HG02610 (cell line): ENCODE results near the gene NPR2.

ENCODE experiments used
- ATAC-seq: cut with Tn5 transposase; IDR thresholded peaks from one replicate; pipeline ENCODE4 v1.9.1; 2021; ENCODE audit warnings: mild to moderate bottlenecking, moderate library complexity; ENCODE audit not compliant: unreplicated experiment

NPR2 gene

DNA sequence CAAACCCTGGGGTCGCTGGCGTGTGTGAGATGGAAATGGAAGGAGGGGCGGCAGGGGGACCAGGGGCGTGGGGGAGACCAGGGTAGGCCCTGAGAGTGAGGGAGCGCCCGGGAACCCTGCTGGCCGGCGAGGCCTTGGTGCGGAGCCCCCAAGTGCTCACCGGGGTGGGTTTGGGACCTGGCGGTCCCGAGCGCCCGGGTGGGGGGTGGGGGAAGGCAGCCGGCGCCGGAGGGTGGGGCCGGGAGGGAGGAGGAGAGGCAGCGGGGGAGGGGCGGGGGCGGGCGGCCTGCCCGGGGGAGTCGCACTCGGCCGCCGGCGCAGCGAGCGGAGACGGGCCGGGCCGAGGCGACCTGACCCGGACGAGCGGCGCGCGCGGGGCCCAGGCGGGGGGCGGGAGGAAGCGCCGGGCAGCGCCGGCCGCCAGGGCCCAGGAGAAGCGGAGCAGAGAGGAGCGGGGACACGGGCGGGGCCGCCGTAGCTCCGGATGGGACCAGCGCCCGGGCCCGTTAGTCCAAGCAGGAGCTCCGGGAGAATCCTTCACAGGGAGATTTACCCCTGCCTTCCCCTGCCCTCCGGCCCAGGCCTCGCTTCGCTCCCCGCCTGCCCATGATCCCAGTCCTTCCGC lies at the start of gene NPR2:
TSS of gene NPR2 (plus strand) at position 295 of the 625 bp plus-strand sequence. CDS start 818 bp downstream, outside the sequence.
- ATAC-seq: no peak

DNA sequence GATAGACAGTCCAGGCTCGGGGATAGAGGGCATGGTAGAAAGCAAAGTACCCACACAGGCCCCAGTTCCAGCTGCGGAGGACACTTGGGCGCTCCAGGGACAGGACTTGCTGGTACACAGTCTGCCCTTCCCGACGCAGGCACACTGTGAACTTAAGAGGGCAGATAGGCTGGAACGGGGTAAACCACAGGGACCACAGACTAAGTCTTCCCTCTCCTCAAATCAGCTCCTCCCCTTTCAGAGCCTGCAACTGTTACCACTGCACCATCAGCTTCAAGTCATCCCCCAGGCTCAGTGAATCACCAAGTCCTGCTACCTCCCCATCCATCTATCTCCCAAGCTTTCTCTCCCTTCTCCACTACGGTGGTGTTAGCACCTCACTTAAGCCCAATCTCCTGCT lies 49.7 kb upstream of the NPR2 start:
- ATAC-seq: no peak

DNA sequence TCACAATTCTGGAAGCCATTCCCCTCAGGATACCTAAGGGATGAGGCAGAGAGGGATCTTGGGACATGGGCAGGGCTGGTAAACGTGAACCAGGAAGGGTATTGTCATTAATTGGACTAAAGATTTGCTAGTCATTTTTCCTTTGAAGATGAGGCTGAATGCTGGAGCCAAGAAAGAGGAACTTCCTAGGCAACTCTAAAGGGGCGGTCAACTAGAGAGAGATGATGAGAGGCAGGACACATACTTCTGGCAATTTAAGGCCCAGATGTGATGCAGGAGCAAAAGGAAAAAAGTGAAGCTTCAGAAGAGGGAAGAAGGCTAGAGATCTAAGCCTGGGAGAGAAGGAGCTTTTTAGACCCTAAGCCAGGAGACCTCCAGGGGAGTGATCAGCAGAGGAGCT lies 47.9 kb upstream of the NPR2 start:
- ATAC-seq: no peak

DNA sequence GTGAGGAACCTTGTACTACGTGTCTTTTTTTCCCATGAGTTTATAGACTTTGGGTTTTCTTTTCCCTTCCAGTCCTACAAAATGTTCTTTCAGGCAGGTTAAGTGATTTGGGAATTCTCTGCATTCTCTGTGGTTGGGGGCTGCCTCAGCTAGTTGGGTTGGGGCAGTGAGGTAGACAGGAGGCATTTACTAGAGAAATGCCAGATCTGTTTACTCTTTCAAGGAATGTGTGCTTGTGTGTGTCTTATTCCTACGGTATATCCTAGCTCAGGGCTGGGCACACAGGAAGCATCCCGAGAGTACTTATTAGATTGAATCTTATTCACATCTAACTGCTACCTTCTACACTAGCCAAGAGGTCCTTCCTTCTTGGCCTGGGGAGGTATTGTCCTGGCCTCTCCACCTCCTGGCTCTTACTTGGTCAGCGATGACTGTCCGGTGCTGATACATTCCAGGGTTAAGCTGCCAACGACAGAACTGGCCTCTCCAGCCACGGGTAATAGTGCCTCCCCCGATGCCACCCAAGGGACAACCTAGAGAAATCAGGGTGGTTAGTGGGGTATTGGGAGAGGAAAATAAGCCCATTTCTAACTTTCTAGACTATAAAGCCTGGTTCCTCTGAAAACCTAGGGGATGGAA lies 47.4 kb upstream of the NPR2 start:
- no peak for ATAC-seq

DNA sequence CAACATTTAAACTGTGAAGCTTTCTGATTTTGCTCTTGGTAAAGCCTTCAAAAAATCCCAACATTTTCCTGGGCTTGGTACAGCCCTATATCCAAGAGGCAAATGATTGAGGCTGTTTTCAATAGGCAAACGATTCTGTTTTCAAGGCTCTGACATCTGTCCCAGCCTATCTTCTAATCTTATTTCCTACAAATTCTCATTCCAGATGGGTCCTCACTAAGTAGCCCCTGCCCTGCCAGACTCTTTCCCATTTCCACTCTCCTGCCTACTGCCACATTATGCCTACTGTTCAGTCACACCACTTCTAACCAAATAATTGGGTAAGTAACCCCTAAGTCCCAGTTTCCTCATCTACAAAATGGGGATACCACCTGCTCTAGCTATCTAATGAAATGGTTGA lies 45.8 kb upstream of the NPR2 start:
- no peak for ATAC-seq

DNA sequence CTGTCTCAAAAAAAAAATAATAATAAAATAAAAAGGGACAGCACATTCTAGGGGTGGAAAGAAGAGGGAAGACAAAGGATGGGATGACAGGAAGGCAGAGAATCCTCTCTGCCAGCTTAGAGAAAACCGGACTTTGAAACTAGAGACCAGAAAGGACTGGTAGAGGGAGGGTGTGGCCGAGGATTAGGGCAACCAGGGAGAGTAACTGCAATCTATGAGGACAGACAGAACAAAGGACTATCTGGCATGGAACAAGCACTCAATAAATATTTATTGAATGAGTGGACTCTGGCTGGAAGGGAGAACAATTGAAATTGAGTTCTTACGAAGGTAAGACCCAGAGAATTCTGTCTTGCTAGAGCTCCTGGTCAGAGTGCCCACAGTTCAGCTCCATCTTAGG lies 44.8 kb upstream of the NPR2 start:
- no peak for ATAC-seq

DNA sequence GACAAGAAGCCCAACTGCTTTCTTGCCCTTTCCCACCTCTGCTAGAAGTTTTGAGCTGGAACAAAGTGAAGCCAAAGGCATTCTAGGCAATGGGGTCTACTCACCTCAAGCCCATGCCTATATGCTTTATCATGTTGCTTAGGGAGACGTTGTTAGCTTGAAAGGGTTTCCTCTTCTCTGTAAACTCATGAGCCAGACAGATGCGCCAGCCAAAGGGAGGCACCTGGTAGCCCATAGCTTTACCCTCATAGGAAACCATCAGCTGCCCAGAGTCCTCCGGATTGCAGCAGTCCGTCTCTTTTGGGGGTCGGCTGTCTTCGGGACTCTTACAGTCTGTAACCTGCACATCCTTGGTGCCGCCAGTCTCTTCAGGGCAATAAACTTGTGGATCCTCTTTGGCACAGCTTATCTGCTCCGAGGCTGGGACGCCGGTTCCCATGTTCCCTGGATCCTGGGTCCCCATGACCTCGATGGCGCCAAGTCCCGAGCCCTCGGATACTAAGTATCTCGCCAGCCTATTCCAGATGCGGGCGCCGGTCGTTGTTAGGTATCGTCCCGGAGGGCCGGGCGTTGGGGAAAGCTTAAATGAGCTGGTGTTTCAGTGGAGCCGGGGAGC lies 43.0 kb upstream of the NPR2 start:
- no peak for ATAC-seq

DNA sequence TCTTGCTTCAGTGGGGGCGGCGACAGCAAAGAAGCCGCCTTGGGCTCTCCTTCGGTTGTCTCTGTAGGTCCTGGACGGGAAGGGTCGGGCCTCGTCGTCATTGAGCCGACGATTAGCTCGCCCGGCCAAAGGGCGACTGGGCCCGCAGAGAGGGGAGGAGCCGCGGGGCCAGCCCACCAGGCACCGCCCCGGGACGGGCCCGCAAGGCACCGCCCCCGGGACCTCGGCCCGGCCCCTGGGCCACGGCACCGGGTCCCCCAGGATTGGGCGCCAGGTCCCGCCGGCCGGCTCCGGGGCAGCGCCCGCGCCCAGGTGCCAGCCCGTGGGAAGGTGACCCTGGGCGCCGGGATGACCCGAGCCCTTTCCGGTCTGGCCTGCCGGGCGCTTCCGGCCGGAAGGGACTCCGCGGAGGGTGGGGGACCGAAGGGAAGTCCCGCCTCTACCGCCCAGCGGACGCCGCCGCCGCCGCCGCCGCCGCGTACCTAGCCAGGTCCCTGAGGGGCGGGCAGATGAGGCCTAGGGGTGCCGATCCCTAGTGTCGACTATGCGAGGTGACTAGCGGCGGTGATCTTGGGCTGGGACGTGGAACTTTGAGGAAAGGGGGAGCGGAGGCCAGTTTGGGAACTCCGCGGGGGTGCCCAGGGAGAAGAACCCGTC lies 42.4 kb upstream of the NPR2 start, which contains the start of the genes GBA2 and RGP1:
TSS of gene GBA2 (minus strand) at position 371 of the 657 bp plus-strand sequence. CDS start 524 bp downstream, outside the sequence.
TSS of gene RGP1 (plus strand) at position 430 of the 657 bp plus-strand sequence. CDS start 469 bp downstream, outside the sequence.
- ATAC-seq: peak; percentile 83

DNA sequence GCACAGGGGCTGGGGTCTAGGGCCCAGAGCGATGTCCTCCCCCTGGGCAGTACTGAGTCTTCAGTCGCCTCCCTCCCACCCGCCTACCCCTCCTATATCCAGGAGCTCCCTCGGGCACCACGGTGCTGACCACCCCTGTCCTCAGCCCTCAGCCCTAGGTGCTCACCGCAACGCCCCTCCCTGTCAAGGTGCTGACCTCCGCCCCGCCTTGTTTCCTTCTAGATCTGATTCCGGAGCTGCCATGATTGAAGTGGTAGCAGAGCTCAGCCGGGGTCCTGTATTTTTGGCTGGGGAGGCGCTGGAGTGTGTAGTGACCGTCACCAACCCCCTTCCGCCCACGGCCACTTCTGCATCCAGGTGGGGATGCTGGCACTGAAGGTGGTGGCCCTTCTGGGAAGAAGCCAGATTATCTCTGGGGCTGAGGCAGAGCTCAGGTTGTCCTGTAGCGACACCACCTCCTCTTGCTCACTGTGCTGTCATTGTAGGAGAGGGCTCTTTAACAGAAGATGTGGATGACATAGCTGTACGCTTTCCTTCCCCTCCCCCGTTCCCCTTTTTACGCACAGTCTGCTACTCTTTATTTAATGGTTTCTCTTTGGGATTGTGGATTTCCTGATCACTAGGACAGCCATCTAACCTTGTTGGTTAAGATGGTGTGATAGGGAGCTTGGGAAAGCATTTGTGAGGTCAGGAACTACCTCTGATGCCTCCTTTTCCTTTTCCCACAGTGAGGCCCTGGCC lies 41.7 kb upstream of the NPR2 start:
- peak; percentile 36 for ATAC-seq

DNA sequence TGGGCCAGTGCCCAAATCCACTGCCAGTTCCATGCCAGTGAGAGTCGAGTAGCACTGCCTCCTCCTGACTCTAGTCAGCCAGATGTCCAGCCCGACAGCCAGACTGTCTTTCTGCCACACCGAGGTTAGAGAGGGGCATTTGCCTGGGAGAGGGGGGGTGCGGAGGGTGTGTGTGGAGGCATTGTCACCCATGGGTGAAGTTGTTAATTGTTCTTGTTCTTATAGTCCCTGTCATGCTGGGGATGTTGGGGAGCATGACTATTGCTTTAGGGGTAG lies 41.2 kb upstream of the NPR2 start:
- ATAC-seq: no peak

DNA sequence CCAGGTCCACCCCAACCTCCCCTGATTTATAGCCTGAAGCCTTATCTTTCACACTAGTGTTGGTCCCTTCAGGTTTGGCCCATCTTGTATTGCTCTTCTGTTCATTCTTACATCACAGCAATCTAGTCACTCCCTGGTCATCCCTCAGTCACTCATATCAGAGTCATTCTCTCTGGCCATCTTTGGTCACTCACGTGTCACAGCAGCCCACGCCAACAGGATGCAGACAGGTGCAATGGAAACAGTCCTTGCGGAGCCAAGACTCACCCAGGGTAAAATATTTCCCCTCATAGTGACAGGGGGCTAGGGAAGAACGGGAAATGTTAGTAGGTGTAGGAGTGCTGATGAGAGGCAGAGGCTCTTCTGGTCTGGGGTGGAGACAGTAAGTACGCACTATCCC lies 37.9 kb upstream of the NPR2 start:
- no peak for ATAC-seq

DNA sequence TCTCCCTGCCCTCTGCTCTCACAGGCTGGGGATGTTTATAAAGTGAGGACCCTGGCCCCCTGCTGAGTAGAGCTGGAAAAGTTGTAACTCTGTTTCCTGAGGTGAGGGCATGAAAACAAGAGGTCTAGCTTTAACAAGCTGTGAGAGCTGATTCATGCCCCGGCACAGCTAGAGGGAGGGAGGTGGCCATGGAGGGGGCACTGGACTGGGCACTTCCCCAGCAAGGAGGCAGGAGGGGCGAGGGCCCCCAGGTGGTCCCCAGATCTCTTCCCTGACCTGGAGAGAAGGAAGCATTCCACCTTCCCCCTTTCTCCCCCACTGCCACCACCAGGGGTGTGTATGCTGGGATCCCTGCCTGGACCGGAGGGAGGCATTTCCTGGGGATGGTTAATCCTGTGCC lies 37.1 kb upstream of the NPR2 start, which contains the start of gene MSMP:
TSS of gene MSMP (minus strand) at position 13 of the 400 bp plus-strand sequence. CDS start 147 bp downstream, outside the sequence.
- ATAC-seq: no peak

DNA sequence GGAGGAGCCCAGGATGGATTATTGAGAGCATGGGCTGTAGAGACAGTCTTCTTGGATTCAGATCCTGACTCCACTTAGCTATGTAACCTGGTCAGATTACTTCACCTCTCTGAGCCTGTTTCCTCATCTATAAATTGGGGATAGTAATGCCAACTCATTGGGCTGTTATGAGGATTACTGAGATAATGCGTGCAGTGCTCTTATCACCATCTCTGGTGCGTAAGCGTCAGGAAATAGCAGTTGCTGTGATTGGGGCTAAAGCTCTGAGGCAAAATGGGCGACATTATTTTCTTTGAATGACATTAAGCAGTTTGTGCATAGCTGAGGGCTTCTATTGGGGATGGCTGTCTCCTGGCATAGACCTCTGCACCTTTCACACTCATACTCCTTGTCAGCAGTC lies 36.3 kb upstream of the NPR2 start:
- no peak for ATAC-seq

DNA sequence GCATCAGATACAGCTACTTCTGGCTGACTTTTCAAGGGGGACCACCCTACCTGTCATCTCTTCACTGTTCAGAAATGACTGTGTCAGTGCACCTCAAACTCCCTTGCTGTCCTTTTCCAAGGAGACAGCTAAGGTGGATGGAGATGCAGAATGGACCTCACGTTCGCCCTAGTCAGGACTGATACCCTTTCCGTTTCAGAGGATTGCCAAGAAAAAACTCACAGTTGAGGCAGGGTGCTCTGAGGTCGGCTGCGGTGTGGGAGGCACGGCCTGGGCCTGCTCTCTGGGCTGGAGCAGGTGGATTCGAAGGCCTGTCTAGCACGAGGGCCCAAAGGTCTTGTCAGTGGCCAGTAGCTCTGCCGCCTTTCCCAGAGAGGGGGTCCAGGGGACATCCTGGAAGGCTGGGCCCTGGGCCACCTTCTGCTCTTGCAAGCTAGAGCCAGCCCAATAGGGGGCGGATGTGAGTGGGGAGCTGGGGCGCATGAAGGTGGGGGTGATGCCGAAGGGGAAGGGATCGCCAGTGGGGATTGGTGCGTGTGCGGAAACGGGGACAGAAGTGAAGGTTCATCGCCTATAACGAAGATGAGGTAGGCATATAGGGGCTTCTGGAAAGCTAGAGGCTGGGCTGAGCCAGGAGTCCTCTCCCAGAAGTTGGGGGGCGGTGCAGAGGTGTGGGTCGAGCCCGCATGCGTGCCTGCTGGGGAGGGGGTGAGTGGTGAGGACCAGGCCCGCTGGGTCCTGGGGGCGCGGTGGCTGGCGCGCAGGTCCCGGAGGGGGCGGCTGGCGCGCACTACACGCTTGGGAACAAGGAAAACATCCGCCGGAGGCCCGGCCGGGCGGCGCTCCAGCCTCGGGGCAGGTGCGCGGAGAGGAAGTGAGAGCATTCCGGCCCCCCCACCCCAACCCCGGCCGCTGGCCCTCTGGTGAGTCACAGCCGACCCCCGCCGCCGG lies 34.8 kb upstream of the NPR2 start:
- peak; percentile 55 for ATAC-seq

DNA sequence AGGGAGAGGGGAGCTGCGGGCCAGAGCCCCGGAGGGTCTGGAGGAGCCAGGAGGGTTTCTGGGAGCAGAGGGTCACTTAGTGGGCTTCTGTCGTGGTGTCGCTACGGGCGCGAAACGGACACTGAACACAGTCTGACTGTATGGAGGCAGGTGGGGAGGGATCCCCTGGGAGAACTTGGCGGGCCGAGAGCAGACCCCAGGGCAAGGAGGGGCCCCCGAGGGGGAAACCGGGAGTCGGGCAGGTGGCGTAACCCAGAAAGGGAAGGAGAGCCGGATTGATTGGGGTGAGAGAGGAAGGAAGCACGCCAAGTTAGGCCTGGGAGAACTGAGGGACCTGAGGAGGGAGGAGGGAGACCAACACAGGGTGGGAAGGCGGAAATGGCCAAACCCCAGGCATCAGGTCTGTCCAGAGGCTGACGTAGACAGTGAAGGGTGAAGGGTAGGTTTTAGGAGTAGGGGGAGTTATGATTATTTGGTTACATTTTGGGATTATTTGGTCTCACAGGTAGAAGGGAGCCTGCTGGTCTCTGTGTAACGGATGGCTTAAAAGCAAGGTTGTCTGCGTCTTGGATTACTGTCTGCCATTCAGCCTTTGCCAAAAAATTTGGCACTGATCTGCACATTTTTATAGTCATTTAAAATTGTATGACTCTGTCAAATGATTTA lies 34.0 kb upstream of the NPR2 start:
- ATAC-seq: peak; percentile 47

DNA sequence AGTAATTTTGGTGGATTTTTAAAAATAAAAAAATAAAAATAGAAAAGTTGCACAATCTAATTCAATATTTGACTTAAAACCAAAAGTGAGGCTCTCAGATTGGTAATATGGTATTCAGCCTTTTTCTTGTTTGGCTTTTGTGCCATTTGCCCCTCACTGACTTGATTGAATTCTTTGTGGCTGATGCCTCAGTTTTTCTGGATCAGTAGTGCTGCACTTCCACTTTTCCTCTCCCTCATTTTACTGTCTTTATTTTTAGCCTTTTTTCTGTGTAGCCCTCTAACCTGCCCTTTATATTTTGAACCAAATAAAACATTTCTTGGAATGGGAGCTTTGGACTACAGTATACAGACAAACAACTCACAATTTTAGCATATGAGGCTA lies 33.5 kb upstream of the NPR2 start:
- no peak for ATAC-seq

DNA sequence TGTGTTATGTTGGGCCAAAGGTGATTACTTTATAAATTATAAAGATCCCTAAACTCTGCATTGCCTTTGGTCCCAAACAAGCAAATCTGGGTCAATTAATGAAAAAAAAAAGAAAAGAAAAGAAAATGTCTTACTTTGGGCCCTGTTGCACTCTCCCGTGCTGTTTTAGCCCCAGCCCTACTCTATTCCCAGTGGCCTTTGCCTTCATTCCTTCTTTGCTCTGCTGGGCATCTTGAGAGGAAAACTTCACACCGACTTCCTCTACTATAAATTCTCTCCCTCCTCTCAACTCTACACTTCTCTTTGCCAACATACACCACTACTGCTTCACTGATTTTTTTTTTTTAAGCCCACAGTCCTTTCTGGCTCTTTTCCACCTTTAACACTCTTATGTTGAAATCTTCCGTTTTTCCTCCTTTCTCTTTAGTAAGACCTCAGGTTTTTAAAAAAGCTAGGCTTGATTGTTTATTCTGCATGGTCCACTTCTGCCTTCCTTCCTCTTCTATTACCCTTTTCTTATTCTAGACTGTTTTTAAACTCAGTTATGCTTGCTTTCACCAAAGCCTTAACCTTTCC lies 32.8 kb upstream of the NPR2 start:
- ATAC-seq: no peak

DNA sequence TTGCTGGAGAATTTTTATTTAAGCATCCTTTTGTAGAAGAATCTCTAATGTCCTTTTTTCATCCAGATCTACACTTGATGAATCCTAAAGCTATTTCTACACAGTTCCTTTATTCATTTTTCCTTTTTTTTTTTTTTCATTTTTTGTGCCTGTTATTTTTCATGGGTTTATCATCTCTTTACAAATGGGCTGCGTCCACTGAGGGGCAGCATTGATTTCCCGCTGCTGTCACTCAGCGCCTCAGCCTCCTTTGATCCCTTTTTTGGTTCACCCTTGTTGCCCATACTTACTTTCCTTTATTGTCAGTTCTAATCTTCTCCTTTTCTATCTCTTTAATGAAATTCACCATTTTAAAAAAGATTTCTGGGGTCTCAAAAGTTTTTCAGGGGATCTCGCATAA lies 31.6 kb upstream of the NPR2 start:
- ATAC-seq: no peak

DNA sequence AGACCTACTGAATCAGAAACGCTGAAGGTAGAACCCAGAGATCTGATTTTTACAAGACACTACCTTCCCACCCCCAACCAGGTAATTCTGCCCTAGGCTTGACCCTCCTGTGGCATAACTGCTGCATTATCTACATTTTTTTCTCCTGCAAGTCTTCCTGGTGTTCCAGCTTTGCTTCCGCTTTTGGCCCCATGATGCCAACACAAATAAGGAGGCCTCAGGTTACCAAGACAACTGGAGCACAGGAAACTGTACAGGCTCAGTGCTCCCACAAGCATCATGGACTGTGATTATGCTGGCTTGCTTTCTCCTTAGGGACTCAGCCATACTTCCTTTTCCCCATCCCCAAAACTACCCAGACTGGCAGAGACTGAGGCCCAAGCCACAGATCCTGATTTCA lies 30.7 kb upstream of the NPR2 start:
- no peak for ATAC-seq
